GM23338 (cell line): ENCODE results near the gene MZB1.

Experiments
- EZH2 ChIP-seq: fragments of 200-600 bp; sonication (generic); IDR thresholded peaks from one replicate; pipeline ENCODE4 v1.8.0; 2017; ENCODE audit warnings: antibody characterized with exemption, mild to moderate bottlenecking, low read depth; ENCODE audit not compliant: unreplicated experiment
- EZH2phosphoT487 ChIP-seq: fragments of 200-600 bp; sonication (generic); IDR thresholded peaks from one replicate; pipeline ENCODE4 v1.8.1; 2018; ENCODE audit warnings: antibody characterized with exemption; ENCODE audit not compliant: unreplicated experiment
- POLR2AphosphoS5 ChIP-seq: IDR thresholded peaks from 2 replicates; pipeline ENCODE4 v1.6.1; 2016; ENCODE audit warnings: antibody characterized with exemption, low read depth
- TF ChIP-seq, protein P1 (sequence below), 2 experiments: fragments of 200-600 bp in 1 of 2; sonication (generic) in 1 of 2; conservative IDR thresholded peaks; 2 replicates each; pipeline versions ENCODE4 v1.5.1 to v1.6.1; 2016 to 2017; ENCODE audit warnings: antibody characterized with exemption in 2 of 2, low read depth in 2 of 2, mild to moderate bottlenecking in 2 of 2, moderate library complexity in 1 of 2

- TF ChIP-seq, protein P1, sequence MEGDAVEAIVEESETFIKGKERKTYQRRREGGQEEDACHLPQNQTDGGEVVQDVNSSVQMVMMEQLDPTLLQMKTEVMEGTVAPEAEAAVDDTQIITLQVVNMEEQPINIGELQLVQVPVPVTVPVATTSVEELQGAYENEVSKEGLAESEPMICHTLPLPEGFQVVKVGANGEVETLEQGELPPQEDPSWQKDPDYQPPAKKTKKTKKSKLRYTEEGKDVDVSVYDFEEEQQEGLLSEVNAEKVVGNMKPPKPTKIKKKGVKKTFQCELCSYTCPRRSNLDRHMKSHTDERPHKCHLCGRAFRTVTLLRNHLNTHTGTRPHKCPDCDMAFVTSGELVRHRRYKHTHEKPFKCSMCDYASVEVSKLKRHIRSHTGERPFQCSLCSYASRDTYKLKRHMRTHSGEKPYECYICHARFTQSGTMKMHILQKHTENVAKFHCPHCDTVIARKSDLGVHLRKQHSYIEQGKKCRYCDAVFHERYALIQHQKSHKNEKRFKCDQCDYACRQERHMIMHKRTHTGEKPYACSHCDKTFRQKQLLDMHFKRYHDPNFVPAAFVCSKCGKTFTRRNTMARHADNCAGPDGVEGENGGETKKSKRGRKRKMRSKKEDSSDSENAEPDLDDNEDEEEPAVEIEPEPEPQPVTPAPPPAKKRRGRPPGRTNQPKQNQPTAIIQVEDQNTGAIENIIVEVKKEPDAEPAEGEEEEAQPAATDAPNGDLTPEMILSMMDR (conservative IDR thresholded peaks at IDR 0.05; ENCODE audit: low read depth in 2 of 2) = no peak
- TF ChIP-seq EZH2 (no peak), EZH2phosphoT487 (no peak), POLR2AphosphoS5 (no peak)
Measured at GRCh38 chr5:139378941-139379361, 10.8 kb downstream of the MZB1 start.
